GM18951 (cell line): Measurements from ENCODE around the gene PDE7B.

Source experiments
- POLR2A ChIP-seq: IDR thresholded peaks from 4 replicates; pipeline ENCODE4 v1.6.1; 2011; ENCODE audit warnings: mild to moderate bottlenecking; ENCODE audit not compliant: insufficient read length, insufficient read depth; ENCODE audit errors: extremely low read depth
- in situ Hi-C: fragments of 300-500 bp; cut with MboI; formaldehyde crosslinking; loops from one replicate; pipeline ENCODE4 v1.12.0; 2022; ENCODE audit warnings: low sequenced_read_pairs, mixed read lengths, inconsistent platforms; ENCODE audit not compliant: unreplicated experiment

Gene PDE7B

GRCh38 chr6:135996668-135997067 is 145.2 kb downstream of the PDE7B start:
- in situ Hi-C loops: no loop called here
- no peak for TF ChIP-seq POLR2A

- in situ Hi-C loops: no loop called here
- no peak for TF ChIP-seq POLR2A
Measured at GRCh38 chr6:135999393-135999792, 147.9 kb downstream of the PDE7B start.

DNA sequence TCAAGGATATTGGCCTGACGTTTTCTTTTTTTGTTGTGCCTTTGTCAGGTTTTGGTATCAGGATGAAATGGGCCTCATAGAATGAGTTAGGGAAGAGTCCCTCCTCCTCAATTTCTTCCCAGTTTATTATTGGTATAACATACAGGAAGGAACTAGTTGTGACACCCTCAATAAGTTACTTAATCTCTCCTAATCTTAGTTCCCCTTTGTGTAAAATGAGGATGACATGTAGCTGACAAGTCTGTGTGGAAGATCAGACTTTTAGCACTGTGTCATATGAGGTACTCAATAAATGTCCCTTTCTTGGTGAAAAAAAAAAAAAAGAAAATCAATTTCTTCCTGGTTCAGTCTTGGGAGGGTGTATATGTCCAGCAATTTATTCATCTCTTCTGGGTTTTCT is 155.8 kb downstream of the PDE7B start:
- in situ Hi-C loops: no loop called here
- no peak for TF ChIP-seq POLR2A

GRCh38 chr6:136011475-136011874 is 160.0 kb downstream of the PDE7B start:
- in situ Hi-C loops: no loop called here
- TF ChIP-seq POLR2A: no peak

- no peak for TF ChIP-seq POLR2A
- in situ Hi-C loops: no loop called here
Measured at GRCh38 chr6:136012198-136012887, 160.8 kb downstream of the PDE7B start.

DNA sequence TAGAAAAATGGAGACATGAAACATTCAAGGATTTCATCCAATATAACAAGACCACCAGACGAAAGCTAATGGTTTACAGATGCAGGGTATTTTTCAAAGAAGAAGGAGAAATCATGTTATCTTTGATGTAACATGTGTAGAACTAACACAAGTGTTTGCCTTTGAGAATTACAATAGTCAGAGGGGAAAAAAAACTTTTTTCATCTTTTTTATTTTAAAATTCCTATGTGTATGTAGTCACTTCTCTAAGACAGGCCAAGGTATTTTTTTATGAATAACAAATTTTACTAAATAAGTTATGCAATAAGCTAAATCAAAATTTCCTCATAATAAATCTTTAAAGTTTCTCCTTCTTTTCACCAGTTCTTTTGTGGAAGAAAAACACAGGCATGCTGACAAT is 161.4 kb downstream of the PDE7B start:
- in situ Hi-C loops: no loop called here
- TF ChIP-seq POLR2A: no peak

- TF ChIP-seq POLR2A: no peak
- in situ Hi-C loops: no loop called here
Measured at GRCh38 chr6:136014454-136015437, 163.2 kb downstream of the PDE7B start.

DNA sequence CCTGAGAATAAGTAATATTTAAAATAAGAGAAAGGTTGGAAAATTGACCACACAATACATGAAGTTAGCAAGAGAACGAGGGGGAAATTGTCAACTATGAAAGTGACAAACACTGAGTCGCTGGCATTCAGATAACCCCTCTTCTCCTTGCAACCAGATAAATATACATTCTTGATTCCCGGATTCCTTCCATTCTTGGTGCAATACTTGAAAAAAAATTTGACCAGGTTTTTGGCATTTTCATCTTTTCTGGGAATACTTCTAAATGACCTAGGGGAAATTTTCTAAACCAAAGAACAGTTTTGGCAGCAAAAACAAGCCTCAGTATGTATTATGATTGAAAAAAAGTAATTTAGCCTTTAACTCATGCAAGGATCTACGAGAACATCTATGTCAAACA is 164.0 kb downstream of the PDE7B start:
- in situ Hi-C loops: no loop called here
- TF ChIP-seq POLR2A: no peak

GRCh38 chr6:136016228-136017225 is 165.0 kb downstream of the PDE7B start:
- TF ChIP-seq POLR2A: no peak
- in situ Hi-C loops: no loop called here

- TF ChIP-seq POLR2A: no peak
- in situ Hi-C loops: no loop called here
Measured at GRCh38 chr6:136020691-136021090, 169.2 kb downstream of the PDE7B start.

DNA sequence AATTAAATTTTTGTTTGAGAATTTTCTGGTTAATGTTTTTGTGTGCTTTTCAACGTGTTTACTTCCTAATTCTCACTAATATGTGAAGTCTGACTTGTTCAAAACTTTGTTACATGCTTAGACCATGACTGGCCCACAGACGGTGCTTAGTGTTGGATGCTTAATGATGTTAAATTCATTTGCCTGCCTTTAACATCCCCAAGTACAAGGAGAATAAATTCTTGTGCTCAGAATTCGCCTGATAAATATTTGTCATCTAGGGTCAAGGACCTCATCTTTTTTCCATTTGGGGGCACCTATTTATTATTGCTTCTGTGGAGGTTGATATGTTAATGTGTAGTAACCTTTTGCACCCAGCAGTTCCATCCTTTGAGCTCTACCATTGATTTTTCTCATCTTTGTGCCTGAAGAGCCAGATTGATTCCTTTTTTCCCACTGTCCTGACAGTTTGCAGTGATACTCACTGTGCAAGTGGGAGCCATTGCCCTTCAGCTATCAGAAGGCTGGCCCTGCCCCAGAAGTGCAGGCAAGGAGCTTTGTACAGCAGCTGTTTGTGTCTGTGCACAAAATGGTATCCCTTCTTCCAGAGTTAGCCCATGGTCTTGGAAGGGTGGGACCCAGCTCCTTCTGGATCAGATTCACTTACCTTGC is 170.8 kb downstream of the PDE7B start:
- in situ Hi-C loops: no loop called here
- TF ChIP-seq POLR2A: no peak

GRCh38 chr6:136024711-136025110 is 173.2 kb downstream of the PDE7B start:
- TF ChIP-seq POLR2A: no peak

More at GRCh38 chr6:136024711-136025110, 173.2 kb downstream of the PDE7B start:
- in situ Hi-C loops: no loop called here
